Measurements from ENCODE around the gene OLFM1. TPM values are rescaled to one million over a fixed set of nuclear protein-coding genes. Genes with fewer than 3 reads are reported as not detected.

Gene OLFM1
- total and polyA plus RNA-seq, 4 donors: 7.6 to 24.8 (median 15.8) TPM

DNA sequence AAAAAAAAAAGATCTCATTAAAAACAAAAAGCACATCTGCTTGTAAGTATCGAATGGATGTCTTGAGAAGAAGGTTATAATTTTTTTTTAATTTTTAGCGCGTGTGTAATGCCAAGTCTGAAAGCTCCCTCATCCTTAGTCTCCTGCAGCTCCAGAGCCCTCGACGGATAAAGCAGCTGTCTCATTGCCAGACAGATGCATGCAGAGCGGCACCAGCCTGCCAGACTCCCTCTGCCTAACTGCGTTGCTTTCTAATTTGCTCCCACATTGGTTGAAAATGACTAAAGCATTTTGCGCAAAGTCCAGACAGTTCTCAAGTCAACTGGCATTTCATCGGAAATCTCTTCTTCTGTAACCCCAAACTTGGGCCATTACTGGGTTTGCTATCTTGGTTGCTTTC lies 29.4 kb downstream of the OLFM1 start:
- peaks cover 0 to 7% (median 0%) of the 10 kb centered on the region in 4 donors for H3K9me3 ChIP-seq (ENCODE audit: control insufficient read depth in 4 of 4, insufficient read depth in 3 of 4, low read length in 3 of 4)
- no peak overlapping the region for H3K4me3 ChIP-seq
- H3K4me1 ChIP-seq (ENCODE audit: control insufficient read depth in 5 of 5, insufficient read depth in 5 of 5, low read length in 5 of 5): no peaks in the 10 kb centered on the region
- 88 to 89% methylated on average over 9 of the region's 9 CpGs for WGBS, 2 donors
- DNase-seq (no peak), ATAC-seq (ENCODE audit: insufficient read depth, low FRiP score) (no peak)
- no peak overlapping the region for H3K27ac ChIP-seq (ENCODE audit: low read depth in 1 of 2, low read length in 1 of 2)
- H3K27me3 ChIP-seq (ENCODE audit: control insufficient read depth in 3 of 3, insufficient read depth in 3 of 3, low read length in 2 of 3): no peaks in the 10 kb centered on the region
- peaks cover 0 to 4% (median 1%) of the 10 kb centered on the region in 4 donors for H3K36me3 ChIP-seq (ENCODE audit: control insufficient read depth in 4 of 4, insufficient read depth in 4 of 4, low read length in 4 of 4)
- no peak overlapping the region for H3K9ac ChIP-seq (ENCODE audit: insufficient read depth in 1 of 2, low read length in 2 of 2)
- TF ChIP-seq, protein P1, sequence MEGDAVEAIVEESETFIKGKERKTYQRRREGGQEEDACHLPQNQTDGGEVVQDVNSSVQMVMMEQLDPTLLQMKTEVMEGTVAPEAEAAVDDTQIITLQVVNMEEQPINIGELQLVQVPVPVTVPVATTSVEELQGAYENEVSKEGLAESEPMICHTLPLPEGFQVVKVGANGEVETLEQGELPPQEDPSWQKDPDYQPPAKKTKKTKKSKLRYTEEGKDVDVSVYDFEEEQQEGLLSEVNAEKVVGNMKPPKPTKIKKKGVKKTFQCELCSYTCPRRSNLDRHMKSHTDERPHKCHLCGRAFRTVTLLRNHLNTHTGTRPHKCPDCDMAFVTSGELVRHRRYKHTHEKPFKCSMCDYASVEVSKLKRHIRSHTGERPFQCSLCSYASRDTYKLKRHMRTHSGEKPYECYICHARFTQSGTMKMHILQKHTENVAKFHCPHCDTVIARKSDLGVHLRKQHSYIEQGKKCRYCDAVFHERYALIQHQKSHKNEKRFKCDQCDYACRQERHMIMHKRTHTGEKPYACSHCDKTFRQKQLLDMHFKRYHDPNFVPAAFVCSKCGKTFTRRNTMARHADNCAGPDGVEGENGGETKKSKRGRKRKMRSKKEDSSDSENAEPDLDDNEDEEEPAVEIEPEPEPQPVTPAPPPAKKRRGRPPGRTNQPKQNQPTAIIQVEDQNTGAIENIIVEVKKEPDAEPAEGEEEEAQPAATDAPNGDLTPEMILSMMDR (IDR thresholded peaks at IDR 0.05; ENCODE audit: control extremely low read depth, extremely low read depth): no peak

DNA sequence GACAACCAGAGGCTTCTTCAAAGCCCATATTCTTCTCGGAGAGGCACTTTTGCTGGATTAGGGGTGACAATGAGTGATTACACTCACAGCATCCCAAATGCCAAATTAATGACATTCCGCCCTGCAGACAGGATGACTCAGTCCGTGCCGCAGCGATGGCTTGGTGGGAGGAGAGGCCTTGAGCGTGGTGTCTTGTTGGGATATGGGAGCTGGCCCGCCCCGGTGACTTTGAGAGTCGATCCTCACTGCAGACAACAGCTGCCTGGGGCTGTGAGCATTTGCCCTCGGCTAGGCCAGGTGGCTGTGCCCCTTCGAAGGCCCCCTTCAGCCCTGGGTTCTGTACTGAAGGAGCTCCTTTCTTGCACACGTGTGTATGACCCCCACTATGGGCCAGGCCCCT lies 29.8 kb downstream of the OLFM1 start:
- peaks cover 0 to 4% (median 1%) of the 10 kb centered on the region in 4 donors for H3K36me3 ChIP-seq (ENCODE audit: control insufficient read depth in 4 of 4, insufficient read depth in 4 of 4, low read length in 4 of 4)
- WGBS, 2 donors: 74 to 82% methylated on average over 12 of the region's 12 CpGs
- DNase-seq (no peak), ATAC-seq (ENCODE audit: insufficient read depth, low FRiP score) (no peak)
- TF ChIP-seq, protein P1 (IDR thresholded peaks at IDR 0.05; ENCODE audit: control extremely low read depth, extremely low read depth): no peak
- no peak overlapping the region for H3K27ac ChIP-seq (ENCODE audit: low read depth in 1 of 2, low read length in 1 of 2)
- H3K27me3 ChIP-seq (ENCODE audit: control insufficient read depth in 3 of 3, insufficient read depth in 3 of 3, low read length in 2 of 3): no peaks in the 10 kb centered on the region
- no peak overlapping the region for H3K4me3 ChIP-seq
- H3K9me3 ChIP-seq (ENCODE audit: control insufficient read depth in 4 of 4, insufficient read depth in 3 of 4, low read length in 3 of 4): peaks cover 0 to 7% (median 0%) of the 10 kb centered on the region in 4 donors
- H3K4me1 ChIP-seq (ENCODE audit: control insufficient read depth in 5 of 5, insufficient read depth in 5 of 5, low read length in 5 of 5): no peaks in the 10 kb centered on the region
- no peak overlapping the region for H3K9ac ChIP-seq (ENCODE audit: insufficient read depth in 1 of 2, low read length in 2 of 2)

DNA sequence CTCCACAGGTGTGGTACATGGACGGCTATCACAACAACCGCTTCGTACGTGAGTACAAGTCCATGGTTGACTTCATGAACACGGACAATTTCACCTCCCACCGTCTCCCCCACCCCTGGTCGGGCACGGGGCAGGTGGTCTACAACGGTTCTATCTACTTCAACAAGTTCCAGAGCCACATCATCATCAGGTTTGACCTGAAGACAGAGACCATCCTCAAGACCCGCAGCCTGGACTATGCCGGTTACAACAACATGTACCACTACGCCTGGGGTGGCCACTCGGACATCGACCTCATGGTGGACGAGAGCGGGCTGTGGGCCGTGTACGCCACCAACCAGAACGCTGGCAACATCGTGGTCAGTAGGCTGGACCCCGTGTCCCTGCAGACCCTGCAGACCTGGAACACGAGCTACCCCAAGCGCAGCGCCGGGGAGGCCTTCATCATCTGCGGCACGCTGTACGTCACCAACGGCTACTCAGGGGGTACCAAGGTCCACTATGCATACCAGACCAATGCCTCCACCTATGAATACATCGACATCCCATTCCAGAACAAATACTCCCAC lies 32.1 kb downstream of the OLFM1 start:
- no peak overlapping the region for H3K9ac ChIP-seq (ENCODE audit: insufficient read depth in 1 of 2, low read length in 2 of 2)
- no peak for DNase-seq
- H3K4me3 ChIP-seq: no peak overlapping the region
- ATAC-seq (ENCODE audit: insufficient read depth, low FRiP score): no peak
- WGBS, 2 donors: 96% methylated on average over 30 of the region's 30 CpGs
- no peaks in the 10 kb centered on the region for H3K4me1 ChIP-seq (ENCODE audit: control insufficient read depth in 5 of 5, insufficient read depth in 5 of 5, low read length in 5 of 5)
- no peaks in the 10 kb centered on the region for H3K27me3 ChIP-seq (ENCODE audit: control insufficient read depth in 3 of 3, insufficient read depth in 3 of 3, low read length in 2 of 3)
- TF ChIP-seq, protein P1 (IDR thresholded peaks at IDR 0.05; ENCODE audit: control extremely low read depth, extremely low read depth): no peak
- H3K27ac ChIP-seq (ENCODE audit: low read depth in 1 of 2, low read length in 1 of 2): no peak overlapping the region
- peaks cover 0 to 4% (median 1%) of the 10 kb centered on the region in 4 donors for H3K36me3 ChIP-seq (ENCODE audit: control insufficient read depth in 4 of 4, insufficient read depth in 4 of 4, low read length in 4 of 4)
- peaks cover 0 to 7% (median 0%) of the 10 kb centered on the region in 4 donors for H3K9me3 ChIP-seq (ENCODE audit: control insufficient read depth in 4 of 4, insufficient read depth in 3 of 4, low read length in 3 of 4)

DNA sequence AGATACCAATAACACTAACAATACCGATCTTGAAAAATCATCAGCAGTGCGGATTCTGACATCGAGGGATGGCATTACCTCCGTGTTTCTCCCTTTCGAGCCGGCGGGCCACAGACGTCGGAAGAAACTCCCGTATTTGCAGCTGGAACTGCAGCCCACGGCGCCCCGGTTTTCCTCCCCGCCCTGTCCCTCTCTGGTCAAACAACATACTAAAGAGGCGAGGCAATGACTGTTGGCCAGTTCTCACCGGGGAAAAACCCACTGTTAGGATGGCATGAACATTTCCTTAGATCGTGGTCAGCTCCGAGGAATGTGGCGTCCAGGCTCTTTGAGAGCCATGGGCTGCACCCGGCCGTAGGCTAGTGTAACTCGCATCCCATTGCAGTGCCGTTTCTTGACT lies 32.8 kb downstream of the OLFM1 start:
- H3K9me3 ChIP-seq (ENCODE audit: control insufficient read depth in 4 of 4, insufficient read depth in 3 of 4, low read length in 3 of 4): peaks cover 0 to 7% (median 0%) of the 10 kb centered on the region in 4 donors
- no peak overlapping the region for H3K4me3 ChIP-seq
- TF ChIP-seq, protein P1 (IDR thresholded peaks at IDR 0.05; ENCODE audit: control extremely low read depth, extremely low read depth): no peak
- peaks cover 0 to 3% (median 0%) of the 10 kb centered on the region in 3 donors for H3K27me3 ChIP-seq (ENCODE audit: control insufficient read depth in 3 of 3, insufficient read depth in 3 of 3, low read length in 2 of 3)
- peaks cover 0 to 4% (median 0%) of the 10 kb centered on the region in 4 donors for H3K36me3 ChIP-seq (ENCODE audit: control insufficient read depth in 4 of 4, insufficient read depth in 4 of 4, low read length in 4 of 4)
- 94% methylated on average over 23 of the region's 23 CpGs for WGBS, 2 donors
- H3K4me1 ChIP-seq (ENCODE audit: control insufficient read depth in 5 of 5, insufficient read depth in 5 of 5, low read length in 5 of 5): no peaks in the 10 kb centered on the region
- ATAC-seq (ENCODE audit: insufficient read depth, low FRiP score) (no peak), DNase-seq (no peak)
- no peak overlapping the region for H3K27ac ChIP-seq (ENCODE audit: low read depth in 1 of 2, low read length in 1 of 2)
- H3K9ac ChIP-seq (ENCODE audit: insufficient read depth in 1 of 2, low read length in 2 of 2): no peak overlapping the region
